Ishikawa (cell line): ENCODE results near the gene DCAF10.

Experiments
- CEBPB ChIP-seq: IDR thresholded peaks from 2 replicates; pipeline ENCODE4 v1.6.1; 2012
- CREB1 ChIP-seq: IDR thresholded peaks from 2 replicates; pipeline ENCODE4 v1.6.1; 2012; ENCODE audit warnings: low read depth
- EP300 ChIP-seq: IDR thresholded peaks from 2 replicates; pipeline ENCODE4 v1.6.1; 2012; ENCODE audit warnings: borderline replicate concordance
- FOXM1 ChIP-seq: IDR thresholded peaks from 2 replicates; pipeline ENCODE4 v1.6.1; 2012; ENCODE audit warnings: low read depth, borderline replicate concordance
- NFIC ChIP-seq: IDR thresholded peaks from 2 replicates; pipeline ENCODE4 v1.6.1; 2012
- RAD21 ChIP-seq: IDR thresholded peaks from 2 replicates; pipeline ENCODE4 v1.6.1; 2012; ENCODE audit warnings: low read depth
- TAF1 ChIP-seq: IDR thresholded peaks from 2 replicates; pipeline ENCODE4 v1.6.1; 2012; ENCODE audit warnings: low read depth, mild to moderate bottlenecking
- TCF12 ChIP-seq: IDR thresholded peaks from 2 replicates; pipeline ENCODE4 v1.6.1; 2012; ENCODE audit warnings: low read depth
- TEAD4 ChIP-seq: IDR thresholded peaks from 2 replicates; pipeline ENCODE4 v1.6.1; 2012
- YY1 ChIP-seq: IDR thresholded peaks from 2 replicates; pipeline ENCODE4 v1.6.1; 2012; ENCODE audit warnings: low read depth
- ZBTB7A ChIP-seq: IDR thresholded peaks from 2 replicates; pipeline ENCODE4 v1.6.1; 2012; ENCODE audit warnings: low read depth
- TF ChIP-seq, protein P1 (sequence below): IDR thresholded peaks from 2 replicates; pipeline ENCODE4 v1.6.1; 2012; ENCODE audit warnings: low read depth, mild to moderate bottlenecking
- TF ChIP-seq, protein P2 (sequence below): IDR thresholded peaks from 2 replicates; pipeline ENCODE4 v1.6.1; 2012
- TF ChIP-seq, protein P3 (sequence below): IDR thresholded peaks from 2 replicates; pipeline ENCODE4 v1.6.1; 2012

DNA sequence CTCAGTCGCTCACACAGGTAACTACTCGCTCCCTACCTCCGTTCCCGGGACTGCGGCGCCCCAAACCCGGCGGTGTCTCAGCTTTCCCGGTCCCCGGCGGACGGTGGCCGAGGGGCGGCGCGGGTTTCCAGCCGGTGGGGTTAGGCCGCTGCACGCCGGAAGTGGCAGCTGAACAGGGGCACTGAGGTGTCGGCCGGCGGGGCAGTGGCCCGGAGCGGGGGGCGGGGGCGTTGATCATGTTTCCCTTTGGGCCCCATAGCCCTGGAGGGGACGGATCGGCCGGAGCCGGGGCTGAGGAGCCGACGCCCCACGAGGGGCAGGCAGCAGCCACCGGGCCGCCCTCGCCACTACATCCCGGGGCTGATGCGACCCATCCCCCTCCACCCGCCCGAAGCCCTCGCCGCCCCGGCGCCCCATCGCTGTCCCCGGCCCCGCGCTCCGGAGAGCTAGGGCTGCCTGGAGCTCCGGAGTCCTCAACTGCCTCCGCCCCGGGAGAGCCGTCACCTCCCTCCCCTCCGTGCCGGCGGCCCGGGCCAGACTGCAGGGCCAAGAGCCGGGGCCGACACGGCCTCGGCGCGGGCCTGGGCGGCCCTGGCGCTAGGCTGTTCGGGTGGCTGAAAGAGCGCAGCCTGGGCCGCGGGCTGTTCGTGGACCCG is at the start of gene DCAF10:
- no peak for TF ChIP-seq RAD21
- TF ChIP-seq YY1, result peak; percentile 83; the same call in 1 of the 2 replicates
- peak; percentile 85; the same call in 1 of the 2 replicates for TF ChIP-seq TCF12
- TF ChIP-seq EP300, result peak; percentile 56; the same call in 1 of the 2 replicates
- TF ChIP-seq CREB1, result peak; percentile 38
- TF ChIP-seq FOXM1, result peak; percentile 59
- TF ChIP-seq CEBPB, result peak; percentile 43; the same call in 1 of the 2 replicates
- peak; percentile 58 for TF ChIP-seq TEAD4
- TF ChIP-seq, protein P1, sequence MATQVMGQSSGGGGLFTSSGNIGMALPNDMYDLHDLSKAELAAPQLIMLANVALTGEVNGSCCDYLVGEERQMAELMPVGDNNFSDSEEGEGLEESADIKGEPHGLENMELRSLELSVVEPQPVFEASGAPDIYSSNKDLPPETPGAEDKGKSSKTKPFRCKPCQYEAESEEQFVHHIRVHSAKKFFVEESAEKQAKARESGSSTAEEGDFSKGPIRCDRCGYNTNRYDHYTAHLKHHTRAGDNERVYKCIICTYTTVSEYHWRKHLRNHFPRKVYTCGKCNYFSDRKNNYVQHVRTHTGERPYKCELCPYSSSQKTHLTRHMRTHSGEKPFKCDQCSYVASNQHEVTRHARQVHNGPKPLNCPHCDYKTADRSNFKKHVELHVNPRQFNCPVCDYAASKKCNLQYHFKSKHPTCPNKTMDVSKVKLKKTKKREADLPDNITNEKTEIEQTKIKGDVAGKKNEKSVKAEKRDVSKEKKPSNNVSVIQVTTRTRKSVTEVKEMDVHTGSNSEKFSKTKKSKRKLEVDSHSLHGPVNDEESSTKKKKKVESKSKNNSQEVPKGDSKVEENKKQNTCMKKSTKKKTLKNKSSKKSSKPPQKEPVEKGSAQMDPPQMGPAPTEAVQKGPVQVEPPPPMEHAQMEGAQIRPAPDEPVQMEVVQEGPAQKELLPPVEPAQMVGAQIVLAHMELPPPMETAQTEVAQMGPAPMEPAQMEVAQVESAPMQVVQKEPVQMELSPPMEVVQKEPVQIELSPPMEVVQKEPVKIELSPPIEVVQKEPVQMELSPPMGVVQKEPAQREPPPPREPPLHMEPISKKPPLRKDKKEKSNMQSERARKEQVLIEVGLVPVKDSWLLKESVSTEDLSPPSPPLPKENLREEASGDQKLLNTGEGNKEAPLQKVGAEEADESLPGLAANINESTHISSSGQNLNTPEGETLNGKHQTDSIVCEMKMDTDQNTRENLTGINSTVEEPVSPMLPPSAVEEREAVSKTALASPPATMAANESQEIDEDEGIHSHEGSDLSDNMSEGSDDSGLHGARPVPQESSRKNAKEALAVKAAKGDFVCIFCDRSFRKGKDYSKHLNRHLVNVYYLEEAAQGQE, result no peak
- TF ChIP-seq, protein P2, sequence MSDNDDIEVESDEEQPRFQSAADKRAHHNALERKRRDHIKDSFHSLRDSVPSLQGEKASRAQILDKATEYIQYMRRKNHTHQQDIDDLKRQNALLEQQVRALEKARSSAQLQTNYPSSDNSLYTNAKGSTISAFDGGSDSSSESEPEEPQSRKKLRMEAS, result peak; percentile 84
- peak; percentile 97 for TF ChIP-seq TAF1
- peak; percentile 51 for TF ChIP-seq NFIC
- TF ChIP-seq ZBTB7A, result peak; percentile 89; the same call in 1 of the 2 replicates
- TF ChIP-seq, protein P3, sequence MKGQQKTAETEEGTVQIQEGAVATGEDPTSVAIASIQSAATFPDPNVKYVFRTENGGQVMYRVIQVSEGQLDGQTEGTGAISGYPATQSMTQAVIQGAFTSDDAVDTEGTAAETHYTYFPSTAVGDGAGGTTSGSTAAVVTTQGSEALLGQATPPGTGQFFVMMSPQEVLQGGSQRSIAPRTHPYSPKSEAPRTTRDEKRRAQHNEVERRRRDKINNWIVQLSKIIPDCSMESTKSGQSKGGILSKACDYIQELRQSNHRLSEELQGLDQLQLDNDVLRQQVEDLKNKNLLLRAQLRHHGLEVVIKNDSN, result peak; percentile 70; the same call in 1 of the 2 replicates
